ENCODE results near the gene SLC39A11. TPM values are rescaled to one million over a fixed set of nuclear protein-coding genes. Genes with fewer than 3 reads are reported as not detected.

Gene SLC39A11
- total and polyA plus RNA-seq, 2 of the 13 experiments (the other 11 are each of a cell fraction or from before 2014, with no cell fraction given): 17.2 to 31.5 TPM

DNA sequence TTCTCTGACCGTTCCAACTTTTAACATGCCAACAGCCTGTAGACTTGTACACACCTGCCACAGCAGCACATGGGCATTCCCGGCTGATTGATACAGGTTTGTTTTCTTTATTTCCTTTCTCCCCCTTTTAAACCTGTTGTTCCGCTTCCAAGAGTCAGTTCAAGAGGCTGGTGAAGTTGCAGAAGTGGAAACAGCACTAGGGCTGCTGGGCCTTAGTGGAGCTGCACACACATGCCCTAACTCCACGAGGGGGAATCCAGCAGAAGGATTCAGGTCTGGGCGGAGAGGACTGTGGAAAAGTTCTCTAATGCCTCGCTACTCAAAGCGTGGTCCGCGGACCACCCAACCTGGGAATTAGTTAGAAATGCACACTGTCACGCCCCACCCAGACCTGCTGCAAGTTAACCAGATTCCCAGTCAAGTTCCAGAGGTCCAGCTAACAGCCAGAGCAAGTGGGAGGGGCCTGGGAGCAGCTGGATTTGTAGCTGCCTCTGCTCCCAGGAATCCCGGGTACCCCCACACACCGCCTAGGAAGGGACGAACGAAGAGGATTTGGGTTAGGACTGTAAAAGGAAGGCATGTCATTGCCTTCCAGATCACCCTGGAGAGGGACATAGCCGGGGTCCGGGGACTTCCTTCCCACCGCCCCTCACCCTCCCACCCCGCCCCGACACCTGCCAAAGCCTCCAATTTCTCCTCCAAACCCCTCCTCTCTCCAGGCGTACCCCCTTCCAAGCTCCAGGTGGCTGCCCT is 542 bp downstream of the SLC39A11 start (continued):
- peak; percentile 74; the same call in 1 of the 2 replicates for TF ChIP-seq ZNF558 (CRISPR knock-in tag; IDR thresholded peaks at IDR 0.05; ENCODE audit: borderline replicate concordance)
- TF ChIP-seq CREM (IDR thresholded peaks at IDR 0.05): no peak
- TF ChIP-seq CREM (CRISPR knock-in tag; IDR thresholded peaks at IDR 0.05): no peak
- 0 out of 2 replicates have a peak, but pooled peaks have one; percentile 24 for TF ChIP-seq MED13 (CRISPR knock-in tag; IDR thresholded peaks at IDR 0.05)
- TF ChIP-seq ZNF10 (CRISPR knock-in tag; IDR thresholded peaks at IDR 0.05; ENCODE audit: borderline replicate concordance, low read depth): no peak
- no peak for TF ChIP-seq CHD4 (IDR thresholded peaks at IDR 0.05; ENCODE audit: borderline replicate concordance, low read length)
- TF ChIP-seq ARNT2 (CRISPR knock-in tag; IDR thresholded peaks at IDR 0.05; ENCODE audit: low read depth): no peak
- TF ChIP-seq, protein P1, sequence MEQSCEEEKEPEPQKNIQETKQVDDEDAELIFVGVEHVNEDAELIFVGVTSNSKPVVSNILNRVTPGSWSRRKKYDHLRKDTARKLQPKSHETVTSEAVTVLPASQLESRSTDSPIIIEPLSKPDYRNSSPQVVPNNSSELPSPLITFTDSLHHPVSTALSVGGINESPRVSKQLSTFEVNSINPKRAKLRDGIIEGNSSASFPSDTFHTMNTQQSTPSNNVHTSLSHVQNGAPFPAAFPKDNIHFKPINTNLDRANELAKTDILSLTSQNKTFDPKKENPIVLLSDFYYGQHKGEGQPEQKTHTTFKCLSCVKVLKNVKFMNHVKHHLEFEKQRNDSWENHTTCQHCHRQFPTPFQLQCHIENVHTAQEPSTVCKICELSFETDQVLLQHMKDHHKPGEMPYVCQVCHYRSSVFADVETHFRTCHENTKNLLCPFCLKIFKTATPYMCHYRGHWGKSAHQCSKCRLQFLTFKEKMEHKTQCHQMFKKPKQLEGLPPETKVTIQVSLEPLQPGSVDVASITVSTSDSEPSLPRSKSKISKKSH (CRISPR knock-in tag; IDR thresholded peaks at IDR 0.05; ENCODE audit: borderline replicate concordance): no peak
- peak; percentile 20; the same call in 1 of the 2 replicates for TF ChIP-seq MED1 (CRISPR knock-in tag; IDR thresholded peaks at IDR 0.05)
- TF ChIP-seq, protein P2, sequence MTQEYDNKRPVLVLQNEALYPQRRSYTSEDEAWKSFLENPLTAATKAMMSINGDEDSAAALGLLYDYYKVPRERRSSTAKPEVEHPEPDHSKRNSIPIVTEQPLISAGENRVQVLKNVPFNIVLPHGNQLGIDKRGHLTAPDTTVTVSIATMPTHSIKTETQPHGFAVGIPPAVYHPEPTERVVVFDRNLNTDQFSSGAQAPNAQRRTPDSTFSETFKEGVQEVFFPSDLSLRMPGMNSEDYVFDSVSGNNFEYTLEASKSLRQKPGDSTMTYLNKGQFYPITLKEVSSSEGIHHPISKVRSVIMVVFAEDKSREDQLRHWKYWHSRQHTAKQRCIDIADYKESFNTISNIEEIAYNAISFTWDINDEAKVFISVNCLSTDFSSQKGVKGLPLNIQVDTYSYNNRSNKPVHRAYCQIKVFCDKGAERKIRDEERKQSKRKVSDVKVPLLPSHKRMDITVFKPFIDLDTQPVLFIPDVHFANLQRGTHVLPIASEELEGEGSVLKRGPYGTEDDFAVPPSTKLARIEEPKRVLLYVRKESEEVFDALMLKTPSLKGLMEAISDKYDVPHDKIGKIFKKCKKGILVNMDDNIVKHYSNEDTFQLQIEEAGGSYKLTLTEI (CRISPR knock-in tag; conservative IDR thresholded peaks at IDR 0.05): no peak
- 0 out of 2 replicates have a peak, but pooled peaks have one; percentile 28 for TF ChIP-seq GFI1 (CRISPR knock-in tag; IDR thresholded peaks at IDR 0.05; ENCODE audit: borderline replicate concordance)
- TF ChIP-seq MZF1 (CRISPR knock-in tag; IDR thresholded peaks at IDR 0.05; ENCODE audit: borderline replicate concordance): no peak
- TF ChIP-seq ZFP62 (CRISPR knock-in tag; IDR thresholded peaks at IDR 0.05): no peak
- TF ChIP-seq, protein P3, sequence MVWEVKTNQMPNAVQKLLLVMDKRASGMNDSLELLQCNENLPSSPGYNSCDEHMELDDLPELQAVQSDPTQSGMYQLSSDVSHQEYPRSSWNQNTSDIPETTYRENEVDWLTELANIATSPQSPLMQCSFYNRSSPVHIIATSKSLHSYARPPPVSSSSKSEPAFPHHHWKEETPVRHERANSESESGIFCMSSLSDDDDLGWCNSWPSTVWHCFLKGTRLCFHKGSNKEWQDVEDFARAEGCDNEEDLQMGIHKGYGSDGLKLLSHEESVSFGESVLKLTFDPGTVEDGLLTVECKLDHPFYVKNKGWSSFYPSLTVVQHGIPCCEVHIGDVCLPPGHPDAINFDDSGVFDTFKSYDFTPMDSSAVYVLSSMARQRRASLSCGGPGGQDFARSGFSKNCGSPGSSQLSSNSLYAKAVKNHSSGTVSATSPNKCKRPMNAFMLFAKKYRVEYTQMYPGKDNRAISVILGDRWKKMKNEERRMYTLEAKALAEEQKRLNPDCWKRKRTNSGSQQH (CRISPR knock-in tag; IDR thresholded peaks at IDR 0.05; ENCODE audit: low read depth): no peak
- TF ChIP-seq, protein P4, sequence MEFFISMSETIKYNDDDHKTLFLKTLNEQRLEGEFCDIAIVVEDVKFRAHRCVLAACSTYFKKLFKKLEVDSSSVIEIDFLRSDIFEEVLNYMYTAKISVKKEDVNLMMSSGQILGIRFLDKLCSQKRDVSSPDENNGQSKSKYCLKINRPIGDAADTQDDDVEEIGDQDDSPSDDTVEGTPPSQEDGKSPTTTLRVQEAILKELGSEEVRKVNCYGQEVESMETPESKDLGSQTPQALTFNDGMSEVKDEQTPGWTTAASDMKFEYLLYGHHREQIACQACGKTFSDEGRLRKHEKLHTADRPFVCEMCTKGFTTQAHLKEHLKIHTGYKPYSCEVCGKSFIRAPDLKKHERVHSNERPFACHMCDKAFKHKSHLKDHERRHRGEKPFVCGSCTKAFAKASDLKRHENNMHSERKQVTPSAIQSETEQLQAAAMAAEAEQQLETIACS (CRISPR knock-in tag; IDR thresholded peaks at IDR 0.05): no peak
- TF ChIP-seq, protein P5, sequence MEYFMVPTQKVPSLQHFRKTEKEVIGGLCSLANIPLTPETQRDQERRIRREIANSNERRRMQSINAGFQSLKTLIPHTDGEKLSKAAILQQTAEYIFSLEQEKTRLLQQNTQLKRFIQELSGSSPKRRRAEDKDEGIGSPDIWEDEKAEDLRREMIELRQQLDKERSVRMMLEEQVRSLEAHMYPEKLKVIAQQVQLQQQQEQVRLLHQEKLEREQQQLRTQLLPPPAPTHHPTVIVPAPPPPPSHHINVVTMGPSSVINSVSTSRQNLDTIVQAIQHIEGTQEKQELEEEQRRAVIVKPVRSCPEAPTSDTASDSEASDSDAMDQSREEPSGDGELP (IDR thresholded peaks at IDR 0.05; ENCODE audit: borderline replicate concordance, low read depth): peak; percentile 85
- TF ChIP-seq, protein P6, sequence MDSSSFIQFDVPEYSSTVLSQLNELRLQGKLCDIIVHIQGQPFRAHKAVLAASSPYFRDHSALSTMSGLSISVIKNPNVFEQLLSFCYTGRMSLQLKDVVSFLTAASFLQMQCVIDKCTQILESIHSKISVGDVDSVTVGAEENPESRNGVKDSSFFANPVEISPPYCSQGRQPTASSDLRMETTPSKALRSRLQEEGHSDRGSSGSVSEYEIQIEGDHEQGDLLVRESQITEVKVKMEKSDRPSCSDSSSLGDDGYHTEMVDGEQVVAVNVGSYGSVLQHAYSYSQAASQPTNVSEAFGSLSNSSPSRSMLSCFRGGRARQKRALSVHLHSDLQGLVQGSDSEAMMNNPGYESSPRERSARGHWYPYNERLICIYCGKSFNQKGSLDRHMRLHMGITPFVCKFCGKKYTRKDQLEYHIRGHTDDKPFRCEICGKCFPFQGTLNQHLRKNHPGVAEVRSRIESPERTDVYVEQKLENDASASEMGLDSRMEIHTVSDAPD (CRISPR knock-in tag; IDR thresholded peaks at IDR 0.05): no peak
- TF ChIP-seq ZNF432 (CRISPR knock-in tag; IDR thresholded peaks at IDR 0.05; ENCODE audit: borderline replicate concordance): no peak
- TF ChIP-seq ZNF605 (CRISPR knock-in tag; IDR thresholded peaks at IDR 0.05): no peak; the same call in 1 of the 2 replicates
- TF ChIP-seq FOXJ3 (CRISPR knock-in tag; IDR thresholded peaks at IDR 0.05; ENCODE audit: borderline replicate concordance): 0 out of 2 replicates have a peak, but pooled peaks have one; percentile 24
- TF ChIP-seq MAFG (CRISPR knock-in tag; IDR thresholded peaks at IDR 0.05): 0 out of 2 replicates have a peak, but pooled peaks have one; percentile 21

All from HepG2 (cell line).